IMR-90 (cell line): ENCODE data around the gene BLTP3A. TPM values are rescaled to one million over a fixed set of nuclear protein-coding genes. Genes with fewer than 3 reads are reported as not detected.

Source experiments
- ATAC-seq: fragments of 200-7000 bp; cut with Tn5 transposase; 2 replicates; pipeline ENCODE4 v1.9.1; 2020; ENCODE audit warnings: low read depth, mild to moderate bottlenecking, moderate library complexity
- BruUV-seq: library from RNA; stranded (reverse); fragments of 400-500 nt; replicated peaks from 2 replicates; lab custom pipeline; 2021; lab: Mats Ljungman, UMichigan
- CTCF ChIA-PET: fragments of 300-600 bp; formaldehyde crosslinking; extraction: SDS; loops from one replicate; lab custom pipeline; 2021; ENCODE audit warnings: antibody characterized with exemption; lab: Yijun Ruan, JAX
- POLR2A ChIA-PET: fragments of 300-600 bp; sonication (Branson Sonifier 250); formaldehyde crosslinking; loops from one replicate; lab custom pipeline; 2022; ENCODE audit warnings: antibody characterized with exemption; ENCODE audit not compliant: unreplicated experiment; lab: Charles Lee
- DNase-seq: peaks from one replicate; pipeline ENCODE4 v3.0.0; 2013
- H2AFZ ChIP-seq: replicated peaks from 2 replicates; pipeline ENCODE3; 2013; ENCODE audit warnings: low read length, mild to moderate bottlenecking; ENCODE audit not compliant: poor library complexity
- H2AK5ac ChIP-seq: 2 replicates; pipeline ENCODE4 v1.6.1; 2013; ENCODE audit warnings: low read depth, low read length, inconsistent platforms
- H2AK9ac ChIP-seq: replicated peaks from 2 replicates; pipeline ENCODE3; 2013; ENCODE audit warnings: mild to moderate bottlenecking, low read depth, low read length, moderate library complexity; ENCODE audit not compliant: poor library complexity
- H2BK120ac ChIP-seq: 2 replicates; pipeline ENCODE4 v1.6.1; 2013; ENCODE audit warnings: low read depth, low read length, inconsistent platforms
- H2BK15ac ChIP-seq: 3 replicates; pipeline ENCODE4 v1.6.1; 2013; ENCODE audit warnings: low read depth, low read length, inconsistent platforms
- H2BK20ac ChIP-seq: 2 replicates; pipeline ENCODE4 v1.6.1; 2013; ENCODE audit warnings: low read depth, mild to moderate bottlenecking, inconsistent platforms, low read length, moderate library complexity
- H2BK5ac ChIP-seq: 2 replicates; pipeline ENCODE4 v1.6.1; 2013; ENCODE audit warnings: mild to moderate bottlenecking, low read depth, low read length, inconsistent platforms; ENCODE audit not compliant: poor library complexity, severe bottlenecking
- H3K14ac ChIP-seq: replicated peaks from 2 replicates; pipeline ENCODE4 v1.6.1; 2013; ENCODE audit warnings: low read depth, low read length, inconsistent platforms
- H3K18ac ChIP-seq: 2 replicates; pipeline ENCODE4 v1.6.1; 2013; ENCODE audit warnings: low read depth, low read length, control low read depth
- H3K23ac ChIP-seq: 2 replicates; pipeline ENCODE4 v1.6.1; 2013; ENCODE audit warnings: low read depth, low read length, inconsistent platforms
- H3K27ac ChIP-seq: 2 replicates; pipeline ENCODE4 v1.5.1; 2013; ENCODE audit warnings: mild to moderate bottlenecking, control low read depth, low read length; ENCODE audit not compliant: insufficient read depth
- H3K27me3 ChIP-seq: 2 replicates; pipeline ENCODE4 v1.6.1; 2013; ENCODE audit warnings: low read length; ENCODE audit not compliant: control insufficient read depth, insufficient read depth
- H3K36me3 ChIP-seq: 2 replicates; pipeline ENCODE4 v1.6.1; 2013; ENCODE audit warnings: low read length, mixed read lengths; ENCODE audit not compliant: control insufficient read depth, insufficient read depth
- H3K4ac ChIP-seq: 2 replicates; pipeline ENCODE4 v1.6.1; 2013; ENCODE audit warnings: low read depth, low read length, inconsistent platforms
- H3K4me1 ChIP-seq: 2 replicates; pipeline ENCODE4 v1.6.1; 2013; ENCODE audit warnings: low read length, mixed read lengths; ENCODE audit not compliant: control insufficient read depth, insufficient read depth
- H3K4me2 ChIP-seq: 2 replicates; pipeline ENCODE4 v1.6.1; 2013; ENCODE audit warnings: low read depth, mild to moderate bottlenecking, control low read depth, low read length, moderate library complexity
- H3K4me3 ChIP-seq: 2 replicates; pipeline ENCODE4 v1.5.1; 2013; ENCODE audit warnings: low read depth, mild to moderate bottlenecking, control low read depth, low read length, moderate library complexity; ENCODE audit not compliant: insufficient read depth
- H3K56ac ChIP-seq: 2 replicates; pipeline ENCODE4 v1.6.1; 2013; ENCODE audit warnings: low read length, inconsistent platforms; ENCODE audit not compliant: insufficient read depth; ENCODE audit errors: extremely low read depth
- H3K79me1 ChIP-seq, 2 experiments: 2 replicates each; pipeline ENCODE4 v1.6.1; 2013; ENCODE audit warnings: low read length in 2 of 2, inconsistent platforms in 1 of 2, low read depth in 1 of 2
- H3K9ac ChIP-seq: 2 replicates; pipeline ENCODE4 v1.6.1; 2013; ENCODE audit warnings: low read depth, low read length, control low read depth
- H3K9me1 ChIP-seq: 2 replicates; pipeline ENCODE4 v1.6.1; 2013; ENCODE audit warnings: low read length, inconsistent platforms; ENCODE audit not compliant: insufficient read depth
- H3K9me3 ChIP-seq: 2 replicates; pipeline ENCODE4 v1.6.1; 2013; ENCODE audit warnings: low read length; ENCODE audit not compliant: control insufficient read depth, insufficient read depth
- H4K20me1 ChIP-seq: 2 replicates; pipeline ENCODE4 v1.6.1; 2013; ENCODE audit warnings: low read length, inconsistent platforms; ENCODE audit not compliant: insufficient read depth
- H4K5ac ChIP-seq: 2 replicates; pipeline ENCODE4 v1.6.1; 2013; ENCODE audit warnings: mild to moderate bottlenecking, low read depth, low read length, control low read depth
- H4K8ac ChIP-seq, 2 experiments: 2 replicates each; pipeline ENCODE4 v1.6.1; 2013; ENCODE audit warnings: low read depth in 2 of 2, low read length in 2 of 2, control low read depth in 1 of 2, inconsistent platforms in 1 of 2
- H4K91ac ChIP-seq: 2 replicates; pipeline ENCODE4 v1.6.1; 2013; ENCODE audit warnings: low read depth, low read length, inconsistent platforms; ENCODE audit not compliant: insufficient read depth
- CTCF ChIP-seq: conservative IDR thresholded peaks from 2 replicates; pipeline ENCODE4 v1.5.1; 2012; ENCODE audit warnings: mild to moderate bottlenecking, low read depth, low read length, improper control_type of control experiment
- ELK1 ChIP-seq: fragments of 150-350 bp; IDR thresholded peaks from 2 replicates; pipeline ENCODE4 v1.6.1; 2016; ENCODE audit warnings: low read depth, mild to moderate bottlenecking, low read length, moderate library complexity, borderline replicate concordance
- MAZ ChIP-seq: IDR thresholded peaks from 2 replicates; pipeline ENCODE4 v1.6.1; 2012; ENCODE audit warnings: low read depth, mild to moderate bottlenecking, low read length, improper control_type of control experiment, moderate library complexity, borderline replicate concordance
- NFE2L2 ChIP-seq: fragments of 150-350 bp; IDR thresholded peaks from 2 replicates; pipeline ENCODE4 v1.6.1; 2016; ENCODE audit warnings: low read depth, mild to moderate bottlenecking, low read length
- POLR2A ChIP-seq: IDR thresholded peaks from 2 replicates; pipeline ENCODE4 v1.6.1; 2012; ENCODE audit warnings: mild to moderate bottlenecking, low read depth, low read length
- RAD21 ChIP-seq: IDR thresholded peaks from 2 replicates; pipeline ENCODE4 v1.6.1; 2012; ENCODE audit warnings: low read length, improper control_type of control experiment
- RFX5 ChIP-seq: IDR thresholded peaks from 2 replicates; pipeline ENCODE4 v1.8.0; 2012; ENCODE audit warnings: low read depth, mild to moderate bottlenecking, low read length, moderate library complexity
- USF2 ChIP-seq: fragments of 150-350 bp; IDR thresholded peaks from 2 replicates; pipeline ENCODE4 v1.6.1; 2017; ENCODE audit warnings: mild to moderate bottlenecking, antibody characterized with exemption, low read length, low read depth
- WGBS, 2 experiments: methylation state at CpG; one replicate each; pipeline versions ENCODE4 v1.1.5 to v1.1.7; 2013; ENCODE audit warnings: missing lambda C conversion rate in 2 of 2; ENCODE audit not compliant: insufficient read length in 1 of 2; ENCODE audit errors: extremely low coverage in 2 of 2; 5-methylcytosine and 5-hydroxymethylcytosine counted together
- dilution Hi-C: fragments of 300-500 bp; cut with HindIII; formaldehyde crosslinking; loops from one replicate; pipeline ENCODE4 v1.14.3; 2018; ENCODE audit warnings: low sequenced_read_pairs; ENCODE audit not compliant: unreplicated experiment
- in situ Hi-C: fragments of 300-500 bp; cut with MboI; formaldehyde crosslinking; loops from 3 replicates; pipeline ENCODE4 v1.14.3; 2019; ENCODE audit warnings: low sequenced_read_pairs, inconsistent platforms, mixed read lengths
- intact Hi-C: fragments of 100-400 bp; cut with micrococcal nuclease; formaldehyde crosslinking; loops from 2 replicates; pipeline ENCODE4 v1.10.0; 2022
- polyA plus RNA-seq, 3 experiments: library from polyadenylated mRNA; depleted of rRNA; stranded (reverse); fragments of >200 nt; gene quantifications; 2 replicates each; pipeline ENCODE4 v1.2.3, GENCODE V29; 2012; ENCODE audit warnings: low replicate concordance in 1 of 3
- total RNA-seq: library from RNA; depleted of rRNA; stranded (reverse); fragments of >200 nt; gene quantifications from 2 replicates; pipeline ENCODE4 v1.2.3, GENCODE V29; 2012

Gene BLTP3A
- total and polyA plus RNA-seq, 2 of the 4 experiments (the other 2 are of a cell fraction): 3.0 to 4.7 TPM

GRCh38 chr6:34799547-34799946 lies 7.7 kb downstream of the BLTP3A start:
- Histone ChIP-seq H3K4me1 (no peaks in the 10 kb centered on the region), H2BK15ac (no peak overlapping the region), H3K36me3 (no peaks in the 10 kb centered on the region), H3K9me1 (peaks cover 6% of the 10 kb centered on the region; the same call in 1 of the 2 replicates), H4K5ac (no peak overlapping the region), H2BK120ac (no peak overlapping the region), H2AFZ (no peak overlapping the region), H3K18ac (no peak overlapping the region), H3K56ac (no peak overlapping the region), H3K27me3 (peaks cover 3% of the 10 kb centered on the region; the same call in 1 of the 2 replicates), H3K4ac (no peak overlapping the region), H2BK20ac (no peak overlapping the region), H3K4me2 (no peak overlapping the region), H4K91ac (no peak overlapping the region), H4K20me1 (peaks cover 21% of the 10 kb centered on the region; the same call in 1 of the 2 replicates), H3K79me1 (peaks cover 0 to 4% of the 10 kb centered on the region in 2 experiments; a peak in 2 of 4 replicates), H3K23ac (no peak overlapping the region), H2AK9ac (no peak overlapping the region), H3K27ac (no peak overlapping the region), H3K4me3 (no peak overlapping the region), H3K9me3 (no peaks in the 10 kb centered on the region), H2BK5ac (no peak overlapping the region), H3K9ac (no peak overlapping the region), H4K8ac (no peak overlapping the region), H2AK5ac (no peak overlapping the region), H3K14ac (no peak overlapping the region)
- DNase-seq (no peak), ATAC-seq (no peak)
- WGBS, 2 experiments: 100% methylated on average over 1 of the region's 3 CpGs; no CpG with 5 or more reads in 1 of the 2 experiments
- intact Hi-C loops: no loop called here
- dilution Hi-C loops: no loop called here
- no TSS peak for BruUV-seq
- TF ChIP-seq CTCF (no peak), POLR2A (no peak), NFE2L2 (no peak), MAZ (no peak), RFX5 (no peak), USF2 (no peak), RAD21 (no peak), ELK1 (no peak)
- POLR2A ChIA-PET: no interaction called here
- in situ Hi-C loops: no loop called here
- CTCF ChIA-PET: interaction anchor here (0.6 kb wide), 3 partner anchors 13 to 1056 kb away, joined by 3 to 4 read pairs (median 3); no protein-coding TSS in a partner anchor
